ENCODE measurements around the gene FREY1.

FREY1 gene

GRCh38 chr11:45927684-45928413 lies 20.8 kb upstream of the FREY1 start:
- DNase-seq, result no peak

- no peak for DNase-seq
Measured at GRCh38 chr11:45927332-45927683, 20.2 kb upstream of the FREY1 start.

GRCh38 chr11:45926536-45927331 lies 19.7 kb upstream of the FREY1 start:
- DNase-seq, result no peak

- DNase-seq, result no peak
Measured at GRCh38 chr11:45926001-45926401, 18.9 kb upstream of the FREY1 start.

GRCh38 chr11:45925550-45925949 lies 18.5 kb upstream of the FREY1 start:
- DNase-seq, result no peak

- no peak for DNase-seq
Measured at GRCh38 chr11:45924927-45925326, 17.9 kb upstream of the FREY1 start.

- no peak for DNase-seq
Measured at GRCh38 chr11:45924036-45924915, 17.2 kb upstream of the FREY1 start.

GRCh38 chr11:45922425-45923082 lies 15.5 kb upstream of the FREY1 start, which contains the start of gene LARGE2:
Gene LARGE2, plus strand, starts transcription at chr11:45922656. Its CDS starts 227 bp downstream, at chr11:45922883.
- DNase-seq, result no peak

GRCh38 chr11:45921561-45922424 lies 14.7 kb upstream of the FREY1 start:
- DNase-seq, result no peak

GRCh38 chr11:45920531-45921477 lies 13.7 kb upstream of the FREY1 start:
- DNase-seq, result no peak

- DNase-seq, result no peak
Measured at GRCh38 chr11:45919806-45920530, 12.9 kb upstream of the FREY1 start.

- no peak for DNase-seq
Measured at GRCh38 chr11:45918962-45919675, 12.0 kb upstream of the FREY1 start.

GRCh38 chr11:45918331-45918941 lies 11.4 kb upstream of the FREY1 start:
- peak; percentile 48 for DNase-seq

- DNase-seq, result peak; percentile 93
Measured at GRCh38 chr11:45917623-45918330, 10.7 kb upstream of the FREY1 start, which contains the start of gene PEX16. Gene PEX16, minus strand, starts transcription at chr11:45917877. Its CDS starts 66 bp downstream, at chr11:45917811.

- DNase-seq, result no peak
Measured at GRCh38 chr11:45917286-45917622, 10.2 kb upstream of the FREY1 start.

- no peak for DNase-seq
Measured at GRCh38 chr11:45915446-45915845, 8.4 kb upstream of the FREY1 start.

GRCh38 chr11:45913942-45914635 lies 7.0 kb upstream of the FREY1 start:
- no peak for DNase-seq

All from effector CD4-positive, alpha-beta T cell (primary cell).